Lower leg skin (tissue), 4 donors: ENCODE data around the gene DPP6. TPM values are rescaled to one million over a fixed set of nuclear protein-coding genes. Genes with fewer than 3 reads are reported as not detected.

Experiments used
- DNase-seq, 2 donors: peaks; one replicate each; pipeline ENCODE4 v3.0.0-alpha.2; 2019; ENCODE audit warnings: low spot score in 2 of 2
- H3K4me3 ChIP-seq: fragments of 200-600 bp; sonication (generic); 2 replicates; pipeline ENCODE4 v1.5.1; 2017; ENCODE audit warnings: mild to moderate bottlenecking, low read depth; ENCODE audit not compliant: poor library complexity, severe bottlenecking
- CTCF ChIP-seq, 3 donors: fragments of 450-650 bp; IDR thresholded peaks; one replicate each; pipeline ENCODE4 v1.5.1; 2016; ENCODE audit warnings: antibody characterized with exemption in 3 of 3, mild to moderate bottlenecking in 3 of 3, moderate library complexity in 2 of 3
- POLR2A ChIP-seq, 2 donors: fragments of 450-650 bp; IDR thresholded peaks; one replicate each; pipeline ENCODE4 v1.6.1; 2016 to 2017; ENCODE audit warnings: antibody characterized with exemption in 2 of 2, mild to moderate bottlenecking in 1 of 2, moderate library complexity in 1 of 2
- WGBS, 2 donors: methylation state at CpG; one replicate each; pipeline ENCODE4 v1.1.5; 2018; 5-methylcytosine and 5-hydroxymethylcytosine counted together
- intact Hi-C: fragments of 100-400 bp; cut with DNase I; formaldehyde crosslinking; loops from one replicate; pipeline ENCODE4 v1.15.0; 2023; ENCODE audit warnings: low total_unique reads
- total RNA-seq, 4 donors: library from RNA; depleted of rRNA; stranded (reverse); fragments of >200 nt; gene quantifications; one replicate each; pipeline ENCODE4 v1.1.0, GENCODE V29; 2016

The DPP6 gene
- total RNA-seq, 4 donors from 2014 or later, result 1.0 to 4.5 (median 2.9) TPM

- no peak for DNase-seq
- H3K4me3 ChIP-seq, result no peak overlapping the region
- WGBS, 2 donors, result 55 to 58% methylated on average over 5 of the region's 5 CpGs
- intact Hi-C loops, result no loop called here
- TF ChIP-seq POLR2A (IDR thresholded peaks at IDR 0.05) (no peak), CTCF (IDR thresholded peaks at IDR 0.05) (no peak)
Measured at GRCh38 chr7:154649434-154649833, 597.2 kb downstream of the DPP6 start.

DNA sequence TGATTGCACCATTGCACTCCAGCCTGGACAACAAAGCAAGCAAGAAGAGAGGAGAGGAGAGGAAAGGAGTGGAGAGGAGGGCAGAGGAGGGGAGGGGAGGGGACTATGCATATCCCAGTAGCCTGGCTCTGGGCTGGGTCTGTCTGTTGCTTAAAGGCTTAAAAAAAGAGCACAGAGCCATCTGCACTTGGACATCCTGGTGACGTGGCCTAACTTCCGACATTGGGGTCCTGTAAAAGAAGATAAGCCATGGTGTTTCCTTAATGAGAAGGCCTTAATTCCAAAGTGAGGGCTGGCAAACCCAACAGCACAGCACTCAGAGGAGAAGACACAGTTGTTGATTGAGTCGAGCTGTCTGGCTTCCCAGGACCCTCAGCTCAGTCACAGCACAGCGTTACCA, 598.1 kb downstream of the DPP6 start:
- intact Hi-C loops, result no loop called here
- no peak for TF ChIP-seq CTCF (IDR thresholded peaks at IDR 0.05)
- TF ChIP-seq POLR2A (IDR thresholded peaks at IDR 0.05), result no peak
- WGBS, 2 donors, result 66 to 81% methylated on average over 4 of the region's 4 CpGs
- no peak overlapping the region for H3K4me3 ChIP-seq
- DNase-seq, result no peak

DNA sequence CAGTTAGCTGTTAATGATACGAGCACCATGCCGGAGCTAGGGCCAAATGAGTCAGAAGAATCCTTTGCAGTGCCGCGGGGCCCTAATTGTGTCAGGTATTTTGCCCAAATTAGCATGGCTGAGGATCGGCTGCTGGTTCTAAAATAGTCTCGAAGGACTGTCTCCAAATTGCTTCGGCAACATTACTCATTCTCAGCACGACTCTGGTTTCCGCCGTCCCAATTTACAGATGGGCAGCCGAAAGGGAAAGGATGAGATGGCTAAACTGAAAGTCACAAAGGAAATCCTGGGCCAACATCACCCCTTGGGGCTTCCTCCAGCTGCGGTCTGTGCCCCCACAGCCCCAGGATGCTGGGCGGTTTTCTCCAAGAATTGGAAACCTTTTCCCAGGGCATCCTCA, 599.3 kb downstream of the DPP6 start:
- intact Hi-C loops, result no loop called here
- 84 to 94% methylated on average over 13 of the region's 13 CpGs for WGBS, 2 donors
- no peak overlapping the region for H3K4me3 ChIP-seq
- DNase-seq, result no peak
- no peak for TF ChIP-seq POLR2A (IDR thresholded peaks at IDR 0.05)

GRCh38 chr7:154652564-154652963, 600.4 kb downstream of the DPP6 start:
- intact Hi-C loops, result no loop called here
- no peak for TF ChIP-seq CTCF (IDR thresholded peaks at IDR 0.05)
- no peak for TF ChIP-seq POLR2A (IDR thresholded peaks at IDR 0.05)
- no peak overlapping the region for H3K4me3 ChIP-seq
- 71 to 78% methylated on average over 9 of the region's 9 CpGs for whole genome bisulfite sequencing, 2 donors
- no peak for DNase-seq

- no peak for DNase-seq
- no peak overlapping the region for H3K4me3 ChIP-seq
- intact Hi-C loops, result no loop called here
- 72 to 87% methylated on average over 1 of the region's 1 CpG for WGBS, 2 donors
- TF ChIP-seq POLR2A (IDR thresholded peaks at IDR 0.05) (no peak), CTCF (IDR thresholded peaks at IDR 0.05) (no peak)
Measured at GRCh38 chr7:154653281-154653680, 601.1 kb downstream of the DPP6 start.

DNA sequence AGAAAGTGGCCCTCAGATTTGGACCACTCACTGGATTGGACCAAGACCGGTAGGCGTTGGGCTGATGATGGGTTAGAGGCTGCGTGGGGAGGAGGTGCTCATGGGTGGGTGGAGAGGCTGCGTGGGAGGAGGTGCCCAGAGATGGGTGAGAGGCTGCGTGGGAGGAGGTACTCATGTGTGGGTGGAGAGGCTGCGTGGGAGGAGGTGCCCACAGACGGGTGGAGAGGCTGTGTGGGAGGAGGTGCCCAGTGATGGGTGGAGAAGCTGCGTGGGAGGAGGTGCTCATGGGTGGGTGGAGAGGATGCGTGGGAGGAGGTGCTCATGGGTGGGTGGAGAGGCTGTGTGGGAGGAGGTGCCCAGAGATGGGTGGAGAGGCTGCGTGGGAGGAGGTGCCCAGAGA, 604.4 kb downstream of the DPP6 start:
- TF ChIP-seq CTCF (IDR thresholded peaks at IDR 0.05) (no peak), POLR2A (IDR thresholded peaks at IDR 0.05) (no peak)
- no peak overlapping the region for H3K4me3 ChIP-seq
- WGBS, 2 donors, result 84 to 90% methylated on average over 6 to 9 of the region's 10 CpGs
- no peak for DNase-seq
- intact Hi-C loops, result no loop called here
